ENCODE measurements around the gene TUFT1. TPM values are rescaled to one million over a fixed set of nuclear protein-coding genes. Genes with fewer than 3 reads are reported as not detected.

Gene TUFT1
- total RNA-seq, 2 donors from 2014 or later = 12.7 to 18.3 TPM

- Mint-ChIP-seq H3K27ac (peak overlapping the region; percentile 95), H3K9me3 (no peaks in the 10 kb centered on the region), H3K36me3 (ENCODE audit: low read depth) (peaks cover 12% of the 10 kb centered on the region), H3K4me1 (peaks cover 41% of the 10 kb centered on the region), H3K4me3 (peak overlapping the region; percentile 33), H3K27me3 (ENCODE audit: insufficient read depth) (no peaks in the 10 kb centered on the region)
- no peak for DNase-seq
- 74 to 86% methylated on average over 1 to 2 of the region's 2 CpGs for WGBS, 2 experiments (ENCODE audit: insufficient coverage in 1 of 2, insufficient read length in 1 of 2)
- peak overlapping the region; percentile 38 for H3K9ac ChIP-seq (ENCODE audit: extremely low read depth, low read length, poor library complexity, severe bottlenecking)
- no peaks in the 10 kb centered on the region for H3K9me3 ChIP-seq (ENCODE audit: control insufficient read depth, low read length)
- H3K27ac ChIP-seq (ENCODE audit: low read depth, low read length) = peak overlapping the region; percentile 49
- no peaks in the 10 kb centered on the region for H3K36me3 ChIP-seq (ENCODE audit: control insufficient read depth, insufficient read depth, low read length)
- TF ChIP-seq CTCF (conservative IDR thresholded peaks at IDR 0.05) = no peak
- peak overlapping the region; percentile 43 for H3K4me3 ChIP-seq (ENCODE audit: low read length)
- no peaks in the 10 kb centered on the region for H3K27me3 ChIP-seq (ENCODE audit: control insufficient read depth, insufficient read depth, low read length, poor library complexity, severe bottlenecking)
- peaks cover 16% of the 10 kb centered on the region for H3K4me1 ChIP-seq (ENCODE audit: control insufficient read depth, insufficient read depth, low read length)
These were observed 9.1 kb downstream of the TUFT1 start for GRCh38 chr1:151549199-151549598.

GRCh38 chr1:151553659-151554058 is 13.6 kb downstream of the TUFT1 start:
- no peak overlapping the region for H3K9ac ChIP-seq (ENCODE audit: extremely low read depth, low read length, poor library complexity, severe bottlenecking)
- no peaks in the 10 kb centered on the region for H3K36me3 ChIP-seq (ENCODE audit: control insufficient read depth, insufficient read depth, low read length)
- TF ChIP-seq CTCF (conservative IDR thresholded peaks at IDR 0.05) = no peak
- H3K27me3 Mint-ChIP-seq (ENCODE audit: insufficient read depth) = no peaks in the 10 kb centered on the region
- H3K27me3 ChIP-seq (ENCODE audit: control insufficient read depth, insufficient read depth, low read length, poor library complexity, severe bottlenecking) = no peaks in the 10 kb centered on the region
- H3K9me3 Mint-ChIP-seq = no peaks in the 10 kb centered on the region
- peaks cover 4% of the 10 kb centered on the region for H3K4me1 ChIP-seq (ENCODE audit: control insufficient read depth, insufficient read depth, low read length)
- H3K27ac Mint-ChIP-seq = no peak overlapping the region
- H3K4me3 ChIP-seq (ENCODE audit: low read length) = no peak overlapping the region
- H3K4me1 Mint-ChIP-seq = peaks cover 15% of the 10 kb centered on the region
- 95 to 100% methylated on average over 2 to 4 of the region's 4 CpGs for WGBS, 2 experiments (ENCODE audit: insufficient coverage in 1 of 2, insufficient read length in 1 of 2)
- peaks cover 6% of the 10 kb centered on the region for H3K36me3 Mint-ChIP-seq (ENCODE audit: low read depth)
- no peak overlapping the region for H3K4me3 Mint-ChIP-seq
- H3K27ac ChIP-seq (ENCODE audit: low read depth, low read length) = no peak overlapping the region
- DNase-seq = no peak
- H3K9me3 ChIP-seq (ENCODE audit: control insufficient read depth, low read length) = no peaks in the 10 kb centered on the region

- Mint-ChIP-seq H3K27me3 (ENCODE audit: insufficient read depth) (no peaks in the 10 kb centered on the region), H3K4me3 (no peak overlapping the region), H3K27ac (no peak overlapping the region), H3K9me3 (peaks cover 2% of the 10 kb centered on the region), H3K36me3 (ENCODE audit: low read depth) (peaks cover 12% of the 10 kb centered on the region), H3K4me1 (peaks cover 3% of the 10 kb centered on the region)
- no peaks in the 10 kb centered on the region for H3K4me1 ChIP-seq (ENCODE audit: control insufficient read depth, insufficient read depth, low read length)
- H3K9me3 ChIP-seq (ENCODE audit: control insufficient read depth, low read length) = no peaks in the 10 kb centered on the region
- no peak overlapping the region for H3K4me3 ChIP-seq (ENCODE audit: low read length)
- 91% methylated on average over 2 of the region's 2 CpGs; no CpG with 5 or more reads in 1 of the 2 experiments for WGBS, 2 experiments (ENCODE audit: insufficient coverage in 1 of 2, insufficient read length in 1 of 2)
- H3K27ac ChIP-seq (ENCODE audit: low read depth, low read length) = no peak overlapping the region
- no peak overlapping the region for H3K9ac ChIP-seq (ENCODE audit: extremely low read depth, low read length, poor library complexity, severe bottlenecking)
- H3K36me3 ChIP-seq (ENCODE audit: control insufficient read depth, insufficient read depth, low read length) = no peaks in the 10 kb centered on the region
- no peak for DNase-seq
- TF ChIP-seq CTCF (conservative IDR thresholded peaks at IDR 0.05) = no peak
- H3K27me3 ChIP-seq (ENCODE audit: control insufficient read depth, insufficient read depth, low read length, poor library complexity, severe bottlenecking) = no peaks in the 10 kb centered on the region
These were observed 15.9 kb downstream of the TUFT1 start for GRCh38 chr1:151556052-151556451.

Data from endodermal cell (in vitro differentiated cells).